ENCODE data around the gene GALNS. TPM values are rescaled to one million over a fixed set of nuclear protein-coding genes. Genes with fewer than 3 reads are reported as not detected.

The GALNS gene
- polyA plus RNA-seq, 1 experiment: 11.6 TPM

- no peaks in the 10 kb centered on the region; the same call in 1 of the 2 replicates for H3K9me3 ChIP-seq (ENCODE audit: control insufficient read depth, insufficient read depth, low read length)
- peaks cover 20% of the 10 kb centered on the region for H3K27me3 ChIP-seq (ENCODE audit: control insufficient read depth, insufficient read depth, low read length)
- no peak within 1 kb of the TSS for H3K27ac ChIP-seq (ENCODE audit: low read depth, low read length)
- TF ChIP-seq, protein P1, sequence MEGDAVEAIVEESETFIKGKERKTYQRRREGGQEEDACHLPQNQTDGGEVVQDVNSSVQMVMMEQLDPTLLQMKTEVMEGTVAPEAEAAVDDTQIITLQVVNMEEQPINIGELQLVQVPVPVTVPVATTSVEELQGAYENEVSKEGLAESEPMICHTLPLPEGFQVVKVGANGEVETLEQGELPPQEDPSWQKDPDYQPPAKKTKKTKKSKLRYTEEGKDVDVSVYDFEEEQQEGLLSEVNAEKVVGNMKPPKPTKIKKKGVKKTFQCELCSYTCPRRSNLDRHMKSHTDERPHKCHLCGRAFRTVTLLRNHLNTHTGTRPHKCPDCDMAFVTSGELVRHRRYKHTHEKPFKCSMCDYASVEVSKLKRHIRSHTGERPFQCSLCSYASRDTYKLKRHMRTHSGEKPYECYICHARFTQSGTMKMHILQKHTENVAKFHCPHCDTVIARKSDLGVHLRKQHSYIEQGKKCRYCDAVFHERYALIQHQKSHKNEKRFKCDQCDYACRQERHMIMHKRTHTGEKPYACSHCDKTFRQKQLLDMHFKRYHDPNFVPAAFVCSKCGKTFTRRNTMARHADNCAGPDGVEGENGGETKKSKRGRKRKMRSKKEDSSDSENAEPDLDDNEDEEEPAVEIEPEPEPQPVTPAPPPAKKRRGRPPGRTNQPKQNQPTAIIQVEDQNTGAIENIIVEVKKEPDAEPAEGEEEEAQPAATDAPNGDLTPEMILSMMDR (IDR thresholded peaks at IDR 0.05; ENCODE audit: low read depth, low read length): no peak
- POLR2A ChIA-PET: no interaction called here
- DNase-seq (ENCODE audit: low read depth, low spot score): no peak
- CTCF ChIA-PET: interaction anchor here (0.9 kb wide), 1 partner anchor 9 kb away, joined by 3 read pairs; no protein-coding TSS in a partner anchor
- H3K4me3 ChIP-seq (ENCODE audit: low read depth, low read length): no peak within 1 kb of the TSS
Measured at GRCh38 chr16:88866151-88866920, 9.6 kb upstream of the GALNS start, which contains the start of gene PABPN1L. PABPN1L (minus strand) TSS chr16:88866660; CDS start chr16:88866606, 54 bp downstream.

DNA sequence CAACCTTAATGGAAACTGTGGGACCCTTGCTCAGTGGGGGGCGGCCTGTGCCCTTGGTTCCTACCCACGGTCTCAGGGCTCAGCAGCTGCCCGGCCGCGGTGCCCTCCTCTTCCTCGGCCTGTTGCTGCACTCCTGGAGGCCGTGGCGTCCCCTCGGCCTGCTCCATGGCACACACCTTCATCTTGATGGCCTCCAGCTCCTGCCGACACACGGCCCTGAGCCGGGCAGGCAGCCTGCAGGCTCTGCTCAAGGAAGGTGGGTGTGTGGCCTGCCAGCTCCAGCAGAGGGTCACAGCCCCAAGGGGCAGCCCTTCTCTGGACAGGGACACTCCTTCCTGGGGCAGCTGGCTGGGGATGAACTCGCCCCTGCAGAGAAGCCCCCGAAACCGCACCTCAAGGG, 9.0 kb upstream of the GALNS start:
- TF ChIP-seq, protein P1 (IDR thresholded peaks at IDR 0.05; ENCODE audit: low read depth, low read length): no peak
- peaks cover 18% of the 10 kb centered on the region for H3K27me3 ChIP-seq (ENCODE audit: control insufficient read depth, insufficient read depth, low read length)
- POLR2A ChIA-PET: interaction anchor here (0.9 kb wide), 1 partner anchor 9 kb away, joined by 3 read pairs; the partner anchor contains the start of gene TRAPPC2L
- CTCF ChIA-PET: no interaction called here
- no peak overlapping the region for H3K27ac ChIP-seq (ENCODE audit: low read depth, low read length)
- no peak overlapping the region for H3K4me3 ChIP-seq (ENCODE audit: low read depth, low read length)
- DNase-seq (ENCODE audit: low read depth, low spot score): no peak
- H3K9me3 ChIP-seq (ENCODE audit: control insufficient read depth, insufficient read depth, low read length): no peaks in the 10 kb centered on the region; the same call in 1 of the 2 replicates

- Histone ChIP-seq H3K27ac (ENCODE audit: low read depth, low read length) (no peak overlapping the region), H3K9me3 (ENCODE audit: control insufficient read depth, insufficient read depth, low read length) (no peaks in the 10 kb centered on the region; the same call in 1 of the 2 replicates), H3K27me3 (ENCODE audit: control insufficient read depth, insufficient read depth, low read length) (peaks cover 14% of the 10 kb centered on the region), H3K4me3 (ENCODE audit: low read depth, low read length) (no peak overlapping the region)
- POLR2A ChIA-PET: interaction anchor here (0.9 kb wide), 1 partner anchor 8 kb away, joined by 3 read pairs; the partner anchor contains the start of gene TRAPPC2L
- TF ChIP-seq, protein P1 (IDR thresholded peaks at IDR 0.05; ENCODE audit: low read depth, low read length): no peak
- CTCF ChIA-PET: interaction anchor here (0.5 kb wide), 1 partner anchor 50 kb away, joined by 4 read pairs; no protein-coding TSS in a partner anchor
- DNase-seq (ENCODE audit: low read depth, low spot score): no peak
Measured at GRCh38 chr16:88865310-88865709, 8.6 kb upstream of the GALNS start.

DNA sequence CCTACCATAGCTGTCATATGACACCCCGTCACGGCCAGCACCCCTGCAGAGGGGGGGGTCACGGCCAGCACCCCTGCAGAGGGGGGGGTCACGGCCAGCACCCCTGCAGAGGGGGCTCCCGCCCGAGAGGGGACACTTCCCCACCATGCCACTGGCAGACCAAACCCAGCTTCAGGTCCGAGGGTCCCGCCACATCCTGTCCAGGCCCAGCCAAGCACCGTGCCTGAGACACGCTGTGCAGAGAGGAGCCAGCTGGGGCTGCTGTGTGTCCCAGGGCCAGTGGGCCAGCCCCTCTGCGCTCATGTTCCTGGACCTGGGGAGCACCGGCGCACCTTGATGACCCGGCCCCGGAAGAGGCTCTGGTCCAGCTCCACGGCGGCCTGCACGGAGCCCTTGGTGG, 7.8 kb upstream of the GALNS start:
- Histone ChIP-seq H3K4me3 (ENCODE audit: low read depth, low read length) (no peak overlapping the region), H3K27me3 (ENCODE audit: control insufficient read depth, insufficient read depth, low read length) (peaks cover 9% of the 10 kb centered on the region), H3K27ac (ENCODE audit: low read depth, low read length) (no peak overlapping the region), H3K9me3 (ENCODE audit: control insufficient read depth, insufficient read depth, low read length) (no peaks in the 10 kb centered on the region; the same call in 1 of the 2 replicates)
- CTCF ChIA-PET: interaction anchor here (0.7 kb wide), 1 partner anchor 164 kb away, joined by 5 read pairs; no protein-coding TSS in a partner anchor
- POLR2A ChIA-PET: no interaction called here
- DNase-seq (ENCODE audit: low read depth, low spot score): no peak
- TF ChIP-seq, protein P1 (IDR thresholded peaks at IDR 0.05; ENCODE audit: low read depth, low read length): no peak

DNA sequence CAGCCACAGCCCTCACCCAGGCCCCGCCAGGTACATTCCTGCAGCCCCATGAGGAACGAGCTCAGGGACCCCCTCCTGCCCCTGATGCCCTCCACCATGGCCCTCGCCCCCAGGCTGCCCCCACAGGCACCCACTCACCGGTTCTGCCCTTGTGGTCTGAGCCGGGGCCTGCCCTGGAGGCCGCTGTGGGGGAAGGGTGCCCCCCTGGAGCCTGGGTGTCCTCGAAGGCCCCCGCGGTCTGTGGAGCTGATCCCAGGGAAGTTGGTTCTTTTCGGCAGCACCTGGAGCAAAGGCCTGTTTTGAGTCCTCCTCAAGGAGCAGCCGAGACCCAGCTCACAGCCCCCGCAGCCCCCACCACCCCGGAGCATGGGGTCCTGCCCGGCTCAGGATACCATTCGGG, 7.4 kb upstream of the GALNS start:
- Histone ChIP-seq H3K27ac (ENCODE audit: low read depth, low read length) (no peak overlapping the region), H3K4me3 (ENCODE audit: low read depth, low read length) (no peak overlapping the region), H3K27me3 (ENCODE audit: control insufficient read depth, insufficient read depth, low read length) (peaks cover 4% of the 10 kb centered on the region), H3K9me3 (ENCODE audit: control insufficient read depth, insufficient read depth, low read length) (no peaks in the 10 kb centered on the region; the same call in 1 of the 2 replicates)
- CTCF ChIA-PET: interaction anchor here (0.7 kb wide), 1 partner anchor 164 kb away, joined by 5 read pairs; no protein-coding TSS in a partner anchor
- TF ChIP-seq, protein P1 (IDR thresholded peaks at IDR 0.05; ENCODE audit: low read depth, low read length): no peak
- POLR2A ChIA-PET: no interaction called here
- DNase-seq (ENCODE audit: low read depth, low spot score): no peak

Data from AG04450 (cell line).